Measurements from ENCODE around the gene SLC25A47. TPM values are rescaled to one million over a fixed set of nuclear protein-coding genes. Genes with fewer than 3 reads are reported as not detected.
"Not testable (repeated sequence)": the region's sequence is repeated elsewhere in the genome, so short reads cannot be mapped to it uniquely, and the experiment has no call there.

Gene SLC25A47
- total RNA-seq, 1 donor: not detected

- H3K4me3 ChIP-seq (ENCODE audit: low read depth, low read length): peak overlapping the region; percentile 74
- TF ChIP-seq, protein P1, sequence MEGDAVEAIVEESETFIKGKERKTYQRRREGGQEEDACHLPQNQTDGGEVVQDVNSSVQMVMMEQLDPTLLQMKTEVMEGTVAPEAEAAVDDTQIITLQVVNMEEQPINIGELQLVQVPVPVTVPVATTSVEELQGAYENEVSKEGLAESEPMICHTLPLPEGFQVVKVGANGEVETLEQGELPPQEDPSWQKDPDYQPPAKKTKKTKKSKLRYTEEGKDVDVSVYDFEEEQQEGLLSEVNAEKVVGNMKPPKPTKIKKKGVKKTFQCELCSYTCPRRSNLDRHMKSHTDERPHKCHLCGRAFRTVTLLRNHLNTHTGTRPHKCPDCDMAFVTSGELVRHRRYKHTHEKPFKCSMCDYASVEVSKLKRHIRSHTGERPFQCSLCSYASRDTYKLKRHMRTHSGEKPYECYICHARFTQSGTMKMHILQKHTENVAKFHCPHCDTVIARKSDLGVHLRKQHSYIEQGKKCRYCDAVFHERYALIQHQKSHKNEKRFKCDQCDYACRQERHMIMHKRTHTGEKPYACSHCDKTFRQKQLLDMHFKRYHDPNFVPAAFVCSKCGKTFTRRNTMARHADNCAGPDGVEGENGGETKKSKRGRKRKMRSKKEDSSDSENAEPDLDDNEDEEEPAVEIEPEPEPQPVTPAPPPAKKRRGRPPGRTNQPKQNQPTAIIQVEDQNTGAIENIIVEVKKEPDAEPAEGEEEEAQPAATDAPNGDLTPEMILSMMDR (IDR thresholded peaks at IDR 0.05; ENCODE audit: insufficient read depth, low read length): no peak
- DNase-seq (ENCODE audit: low read depth): no peak
These were observed 17.6 kb upstream of the SLC25A47 start for GRCh38 chr14:100305324-100306100.

GRCh38 chr14:100306101-100306997 is 16.8 kb upstream of the SLC25A47 start, which contains the start of gene SLC25A29:
TSS of gene SLC25A29 (minus strand) at chr14:100306444. CDS start at chr14:100306232, 212 bp downstream.
- H3K4me3 ChIP-seq (ENCODE audit: low read depth, low read length): peak within 1 kb of the TSS; percentile 79
- peak; percentile 69 for DNase-seq (ENCODE audit: low read depth)
- TF ChIP-seq, protein P1 (IDR thresholded peaks at IDR 0.05; ENCODE audit: insufficient read depth, low read length): no peak

- H3K4me3 ChIP-seq (ENCODE audit: low read depth, low read length): peak overlapping the region; percentile 79
- TF ChIP-seq, protein P1 (IDR thresholded peaks at IDR 0.05; ENCODE audit: insufficient read depth, low read length): no peak
- DNase-seq (ENCODE audit: low read depth): peak; percentile 20
These were observed 16.0 kb upstream of the SLC25A47 start for GRCh38 chr14:100306998-100307765.

GRCh38 chr14:100307766-100308426 is 15.2 kb upstream of the SLC25A47 start:
- H3K4me3 ChIP-seq (ENCODE audit: low read depth, low read length): peak overlapping the region; percentile 79
- DNase-seq (ENCODE audit: low read depth): no peak
- TF ChIP-seq, protein P1 (IDR thresholded peaks at IDR 0.05; ENCODE audit: insufficient read depth, low read length): no peak

DNA sequence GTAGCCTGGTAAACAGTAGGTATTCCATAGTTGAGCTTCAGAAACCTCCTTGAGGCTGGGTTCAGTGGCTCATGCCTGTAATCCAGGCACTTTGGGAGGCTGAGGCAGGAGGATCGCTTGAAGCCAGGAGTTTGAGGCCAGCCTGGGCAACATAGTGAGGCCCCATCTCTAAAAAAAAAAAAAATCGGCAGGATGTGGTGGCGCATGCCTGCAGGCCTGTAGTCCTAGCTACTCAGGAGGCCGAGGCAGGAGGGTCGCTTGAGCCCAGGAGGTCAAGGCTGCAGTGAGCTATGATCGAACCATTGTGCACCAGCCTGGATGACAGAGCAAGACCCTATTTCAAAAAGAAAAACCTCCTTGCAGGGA is 14.7 kb upstream of the SLC25A47 start:
- not testable (repeated sequence) for H3K4me3 ChIP-seq (ENCODE audit: low read depth, low read length); DNase-seq (ENCODE audit: low read depth)

DNA sequence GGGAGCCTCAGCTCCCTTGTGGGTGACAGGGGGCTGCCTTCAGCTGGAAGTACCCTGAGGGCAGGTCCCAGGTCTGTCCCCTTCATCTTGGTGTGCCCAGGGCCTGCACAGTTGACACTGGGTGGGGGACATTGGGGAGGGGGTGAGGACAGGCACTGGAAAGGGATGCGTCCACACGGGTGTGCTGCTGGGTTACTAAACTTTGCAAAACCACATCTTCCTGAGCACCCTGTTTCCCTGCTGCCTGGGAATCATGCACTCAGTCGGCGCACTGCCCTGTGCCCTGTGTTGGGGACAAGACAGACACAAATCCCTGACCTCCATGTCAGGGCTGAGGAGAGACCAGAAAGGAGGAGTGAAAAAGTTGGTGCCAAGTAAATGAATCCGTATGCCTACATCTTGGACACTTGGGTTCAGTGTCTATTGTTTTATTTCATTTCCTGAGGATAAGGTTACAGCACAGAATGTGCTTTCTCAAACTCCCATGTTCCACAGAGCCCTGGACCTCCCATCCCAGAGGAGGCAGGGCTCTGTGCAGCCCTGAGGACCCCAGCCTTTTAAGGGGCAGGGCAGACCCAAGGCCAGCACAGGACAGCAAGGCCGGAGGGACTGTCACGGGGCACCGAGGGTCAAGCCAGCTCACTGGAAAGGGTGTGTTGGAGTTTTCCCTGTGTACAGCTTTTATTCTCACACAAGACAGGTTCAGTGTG is 14.0 kb upstream of the SLC25A47 start:
- no peak for DNase-seq (ENCODE audit: low read depth)
- H3K4me3 ChIP-seq (ENCODE audit: low read depth, low read length): no peak overlapping the region
- TF ChIP-seq, protein P1 (IDR thresholded peaks at IDR 0.05; ENCODE audit: insufficient read depth, low read length): no peak

- H3K4me3 ChIP-seq (ENCODE audit: low read depth, low read length); DNase-seq (ENCODE audit: low read depth): not testable (repeated sequence)
These were observed 10.8 kb upstream of the SLC25A47 start for GRCh38 chr14:100312110-100312876.
